H9 (cell line): ENCODE data around the gene GDF15. TPM values are rescaled to one million over a fixed set of nuclear protein-coding genes. Genes with fewer than 3 reads are reported as not detected.

Source experiments
- DNase-seq: peaks from one replicate; pipeline ENCODE4 v3.0.0-alpha.2; 2017
- H2AFZ ChIP-seq: one replicate; pipeline ENCODE4 v1.6.1; 2013; ENCODE audit warnings: mild to moderate bottlenecking, low read length, control low read depth, moderate library complexity
- H2AK5ac ChIP-seq: 2 replicates; pipeline ENCODE4 v1.6.1; 2013; ENCODE audit warnings: low read length, control low read depth, mixed read lengths; ENCODE audit not compliant: insufficient read length
- H2BK120ac ChIP-seq: one replicate; pipeline ENCODE4 v1.6.1; 2013; ENCODE audit warnings: low read depth, mild to moderate bottlenecking, low read length, control low read depth, inconsistent platforms; ENCODE audit not compliant: poor library complexity, severe bottlenecking
- H2BK12ac ChIP-seq: 2 replicates; pipeline ENCODE4 v1.6.1; 2013; ENCODE audit warnings: low read length, control low read depth, mixed read lengths, low read depth; ENCODE audit not compliant: insufficient read length
- H2BK15ac ChIP-seq: 2 replicates; pipeline ENCODE4 v1.6.1; 2013; ENCODE audit warnings: low read depth, low read length, control low read depth
- H2BK20ac ChIP-seq: one replicate; pipeline ENCODE4 v1.6.1; 2013; ENCODE audit warnings: low read depth, mild to moderate bottlenecking, low read length, control low read depth, inconsistent platforms; ENCODE audit not compliant: poor library complexity, severe bottlenecking
- H2BK5ac ChIP-seq: 2 replicates; pipeline ENCODE4 v1.6.1; 2013; ENCODE audit warnings: low read length, control low read depth, mixed read lengths; ENCODE audit not compliant: insufficient read length
- H3K14ac ChIP-seq: 2 replicates; pipeline ENCODE4 v1.6.1; 2013; ENCODE audit warnings: low read length, control low read depth; ENCODE audit not compliant: insufficient read depth
- H3K18ac ChIP-seq: 2 replicates; pipeline ENCODE4 v1.6.1; 2013; ENCODE audit warnings: low read depth, mild to moderate bottlenecking, mixed read lengths, low read length, control low read depth; ENCODE audit not compliant: insufficient read length
- H3K23ac ChIP-seq: 2 replicates; pipeline ENCODE4 v1.6.1; 2013; ENCODE audit warnings: low read length, control low read depth, mixed read lengths, low read depth; ENCODE audit not compliant: insufficient read length
- H3K23me2 ChIP-seq: 2 replicates; pipeline ENCODE4 v1.6.1; 2013; ENCODE audit warnings: low read depth, mild to moderate bottlenecking, mixed read lengths, low read length, control low read depth; ENCODE audit not compliant: insufficient read length, poor library complexity, severe bottlenecking
- H3K27ac ChIP-seq: 2 replicates; pipeline ENCODE4 v1.5.1; 2013; ENCODE audit warnings: low read length, control low read depth, mixed read lengths, low read depth; ENCODE audit not compliant: insufficient read length
- H3K27me3 ChIP-seq: 2 replicates; pipeline ENCODE4 v1.6.1; 2013; ENCODE audit warnings: low read length, control low read depth, inconsistent platforms; ENCODE audit not compliant: insufficient read depth
- H3K4ac ChIP-seq: 2 replicates; pipeline ENCODE4 v1.6.1; 2013; ENCODE audit warnings: low read depth, mild to moderate bottlenecking, control low read depth, inconsistent platforms, low read length, moderate library complexity
- H3K4me1 ChIP-seq: 2 replicates; pipeline ENCODE4 v1.6.1; 2013; ENCODE audit warnings: low read length, control low read depth, inconsistent platforms; ENCODE audit not compliant: insufficient read depth
- H3K4me2 ChIP-seq: 2 replicates; pipeline ENCODE4 v1.6.1; 2013; ENCODE audit warnings: low read length, control low read depth, mixed read lengths; ENCODE audit not compliant: insufficient read length, insufficient read depth
- H3K56ac ChIP-seq: 2 replicates; pipeline ENCODE4 v1.6.1; 2013; ENCODE audit warnings: low read depth, mild to moderate bottlenecking, mixed read lengths, low read length, control low read depth; ENCODE audit not compliant: insufficient read length
- H3K79me1 ChIP-seq: 2 replicates; pipeline ENCODE4 v1.6.1; 2013; ENCODE audit warnings: low read depth, mild to moderate bottlenecking, moderate library complexity, low read length, control low read depth, inconsistent platforms; ENCODE audit not compliant: insufficient read depth, poor library complexity, severe bottlenecking
- H3K79me2 ChIP-seq: 2 replicates; pipeline ENCODE4 v1.6.1; 2013; ENCODE audit warnings: low read length, control low read depth, inconsistent platforms; ENCODE audit not compliant: insufficient read depth
- H3K9ac ChIP-seq: 2 replicates; pipeline ENCODE4 v1.6.1; 2013; ENCODE audit warnings: low read length, control low read depth, mixed read lengths; ENCODE audit not compliant: insufficient read length; ENCODE audit errors: extremely low read depth
- H3K9me3 ChIP-seq: one replicate; pipeline ENCODE4 v1.6.1; 2013; ENCODE audit warnings: low read depth, low read length, inconsistent platforms; ENCODE audit not compliant: control insufficient read depth
- H3T11ph ChIP-seq: one replicate; pipeline ENCODE4 v1.6.1; 2013; ENCODE audit warnings: mild to moderate bottlenecking, low read length, control low read depth, inconsistent platforms
- H4K20me1 ChIP-seq: one replicate; pipeline ENCODE4 v1.6.1; 2013; ENCODE audit not compliant: control insufficient read depth, insufficient read length, insufficient read depth
- H4K5ac ChIP-seq: 2 replicates; pipeline ENCODE4 v1.6.1; 2013; ENCODE audit warnings: low read depth, mild to moderate bottlenecking, mixed read lengths, low read length, control low read depth; ENCODE audit not compliant: insufficient read length
- H4K8ac ChIP-seq: replicated peaks from 2 replicates; pipeline ENCODE4 v1.6.1; 2013; ENCODE audit warnings: low read length, control low read depth, mixed read lengths, low read depth; ENCODE audit not compliant: insufficient read length
- H4K91ac ChIP-seq: 2 replicates; pipeline ENCODE4 v1.6.1; 2013; ENCODE audit warnings: low read depth, mild to moderate bottlenecking, moderate library complexity, mixed read lengths, low read length, control low read depth; ENCODE audit not compliant: insufficient read length
- H3K27ac Mint-ChIP-seq, 3 experiments: 2 replicates in 2 of 3; 3 replicates in 1 of 3; pipeline ENCODE4 v1.8.0; 2020 to 2021; ENCODE audit warnings: mixed read lengths in 3 of 3, mild to moderate bottlenecking in 1 of 3, moderate library complexity in 1 of 3
- H3K27me3 Mint-ChIP-seq: 2 replicates; pipeline ENCODE4 v1.8.0; 2021; ENCODE audit warnings: low read depth, mild to moderate bottlenecking, moderate library complexity, mixed read lengths
- H3K36me3 Mint-ChIP-seq, 3 experiments: 2 replicates in 2 of 3; 3 replicates in 1 of 3; pipeline ENCODE4 v1.8.0; 2020 to 2021; ENCODE audit warnings: low read depth in 3 of 3, mixed read lengths in 3 of 3; ENCODE audit not compliant: insufficient read depth in 1 of 3
- H3K4me1 Mint-ChIP-seq, 2 experiments: 2 replicates each; pipeline ENCODE4 v1.8.0; 2020; ENCODE audit warnings: mixed read lengths in 2 of 2
- H3K4me3 Mint-ChIP-seq, 2 experiments: 2 replicates in 1 of 2; 3 replicates in 1 of 2; pipeline ENCODE4 v1.8.0; 2020 to 2021; ENCODE audit warnings: mild to moderate bottlenecking in 2 of 2, mixed read lengths in 2 of 2, moderate library complexity in 1 of 2
- H3K9me3 Mint-ChIP-seq, 2 experiments: 2 replicates in 1 of 2; 3 replicates in 1 of 2; pipeline ENCODE4 v1.8.0; 2020; ENCODE audit warnings: mild to moderate bottlenecking in 2 of 2, mixed read lengths in 2 of 2, moderate library complexity in 1 of 2
- WGBS: extraction: QIAGEN DNeasy Blood & Tissue Kit; methylation state at CpG from one replicate; pipeline ENCODE4 v1.1.7; 2013; ENCODE audit warnings: missing lambda C conversion rate, low lambda C conversion rate, mixed read lengths; ENCODE audit not compliant: insufficient read length; ENCODE audit errors: extremely low coverage; 5-methylcytosine and 5-hydroxymethylcytosine counted together
- total RNA-seq: library from RNA; stranded (reverse); gene quantifications from 2 replicates; pipeline ENCODE4 v1.2.1, GENCODE V29; 2021
- TF ChIP-seq, protein P1 (sequence below): fragments of 200-600 bp; sonication (generic); conservative IDR thresholded peaks from 3 replicates; pipeline ENCODE4 v1.8.0; 2021; ENCODE audit warnings: antibody characterized with exemption, mild to moderate bottlenecking

The GDF15 gene
- total RNA-seq, 1 experiment from 2014 or later, result 5.7 TPM

DNA sequence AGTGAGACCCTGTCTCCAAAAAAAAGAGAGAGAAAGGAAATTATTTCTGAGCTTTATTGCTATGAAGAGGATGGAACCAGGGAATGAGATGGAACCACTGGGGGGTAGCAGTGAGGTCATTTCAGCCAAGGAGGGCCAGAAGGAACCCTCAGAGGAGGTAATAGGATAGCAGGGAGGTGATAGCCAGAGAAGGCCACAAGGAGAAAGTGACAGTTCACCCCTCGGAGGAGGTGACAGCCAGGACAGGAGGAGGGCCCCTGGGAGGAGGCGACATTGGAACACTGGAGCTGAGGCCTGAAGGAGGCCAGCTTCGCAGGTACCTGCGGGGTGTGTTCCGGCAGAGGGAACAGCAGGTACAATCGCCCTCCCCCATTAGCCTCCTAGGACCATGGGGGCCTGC is 46.2 kb upstream of the GDF15 start:
- Histone ChIP-seq H3K4me1 (peaks cover 2% of the 10 kb centered on the region), H3K4ac (no peak overlapping the region), H3K9me3 (no peaks in the 10 kb centered on the region), H2AK5ac (no peak overlapping the region), H3K56ac (no peak overlapping the region), H3K9ac (no peak overlapping the region), H2AFZ (no peak overlapping the region), H4K5ac (no peak overlapping the region), H4K8ac (no peak overlapping the region), H3K14ac (no peak overlapping the region), H4K20me1 (no peaks in the 10 kb centered on the region), H3K79me1 (no peaks in the 10 kb centered on the region), H3K79me2 (no peaks in the 10 kb centered on the region), H3K18ac (no peak overlapping the region), H3K23ac (no peak overlapping the region), H3K27ac (no peak overlapping the region), H3T11ph (no peak overlapping the region), H2BK15ac (0 out of 2 replicates have a peak overlapping the region, but pooled peaks have one; percentile 26), H3K27me3 (no peaks in the 10 kb centered on the region), H2BK20ac (no peak overlapping the region), H3K23me2 (peaks cover 7% of the 10 kb centered on the region), H4K91ac (no peak overlapping the region), H3K4me2 (peak overlapping the region; percentile 33), H2BK120ac (no peak overlapping the region), H2BK12ac (no peak overlapping the region), H2BK5ac (no peak overlapping the region)
- H3K27me3 Mint-ChIP-seq, result no peaks in the 10 kb centered on the region; the same call in 1 of the 2 replicates
- TF ChIP-seq, protein P1, sequence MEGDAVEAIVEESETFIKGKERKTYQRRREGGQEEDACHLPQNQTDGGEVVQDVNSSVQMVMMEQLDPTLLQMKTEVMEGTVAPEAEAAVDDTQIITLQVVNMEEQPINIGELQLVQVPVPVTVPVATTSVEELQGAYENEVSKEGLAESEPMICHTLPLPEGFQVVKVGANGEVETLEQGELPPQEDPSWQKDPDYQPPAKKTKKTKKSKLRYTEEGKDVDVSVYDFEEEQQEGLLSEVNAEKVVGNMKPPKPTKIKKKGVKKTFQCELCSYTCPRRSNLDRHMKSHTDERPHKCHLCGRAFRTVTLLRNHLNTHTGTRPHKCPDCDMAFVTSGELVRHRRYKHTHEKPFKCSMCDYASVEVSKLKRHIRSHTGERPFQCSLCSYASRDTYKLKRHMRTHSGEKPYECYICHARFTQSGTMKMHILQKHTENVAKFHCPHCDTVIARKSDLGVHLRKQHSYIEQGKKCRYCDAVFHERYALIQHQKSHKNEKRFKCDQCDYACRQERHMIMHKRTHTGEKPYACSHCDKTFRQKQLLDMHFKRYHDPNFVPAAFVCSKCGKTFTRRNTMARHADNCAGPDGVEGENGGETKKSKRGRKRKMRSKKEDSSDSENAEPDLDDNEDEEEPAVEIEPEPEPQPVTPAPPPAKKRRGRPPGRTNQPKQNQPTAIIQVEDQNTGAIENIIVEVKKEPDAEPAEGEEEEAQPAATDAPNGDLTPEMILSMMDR, result peak; percentile 43; the same call in 2 of the 3 replicates
- H3K9me3 Mint-ChIP-seq, result no peaks in the 10 kb centered on the region; a peak in 1 of 5 replicates
- H3K4me1 Mint-ChIP-seq, result peaks cover 29 to 45% of the 10 kb centered on the region in 2 experiments
- H3K36me3 Mint-ChIP-seq, result peaks cover 0 to 8% (median 0%) of the 10 kb centered on the region in 3 experiments; a peak in 2 of 7 replicates
- H3K27ac Mint-ChIP-seq, result peak overlapping the region in 2 of 3 experiments; percentile 23 to 25; a peak in 3 of 7 replicates
- DNase-seq, result peak; percentile 64
- no CpG with 5 or more reads among the region's 6 CpGs for WGBS
- H3K4me3 Mint-ChIP-seq, result peak overlapping the region; percentile 82 to 89
